ENCODE measurements around the gene SETD3.

Gene SETD3

GRCh38 chr14:99425272-99425681 lies 55.4 kb downstream of the SETD3 start:
- POLR2A ChIA-PET: no interaction called here
- no peak for TF ChIP-seq CTCF (IDR thresholded peaks at IDR 0.05; ENCODE audit: control extremely low read depth, extremely low read depth, low read depth, missing control alignments)
- no peak for DNase-seq (ENCODE audit: extremely low spot score)
- CTCF ChIA-PET: interaction anchor here (1.5 to 3.1 kb wide), 4 partner anchors 9 to 36 kb away, joined by 4 to 10 read pairs (median 7); no protein-coding TSS in a partner anchor

- CTCF ChIA-PET: interaction anchor here (0.6 to 3.1 kb wide), 6 partner anchors 8 to 36 kb away, joined by 3 to 10 read pairs (median 6); no protein-coding TSS in a partner anchor
- no peak for DNase-seq (ENCODE audit: extremely low spot score)
- POLR2A ChIA-PET: no interaction called here
- no peak for TF ChIP-seq CTCF (IDR thresholded peaks at IDR 0.05; ENCODE audit: control extremely low read depth, extremely low read depth, low read depth, missing control alignments)
Measured at GRCh38 chr14:99424306-99424877, 56.3 kb downstream of the SETD3 start.

GRCh38 chr14:99423434-99423833 lies 57.2 kb downstream of the SETD3 start:
- DNase-seq (ENCODE audit: extremely low spot score): no peak
- ChIA-PET CTCF (interaction anchor here (0.6 to 1.5 kb wide), 4 partner anchors 7 to 35 kb away, joined by 3 to 8 read pairs (median 4); no protein-coding TSS in a partner anchor), POLR2A (no interaction called here)
- TF ChIP-seq CTCF (IDR thresholded peaks at IDR 0.05; ENCODE audit: control extremely low read depth, extremely low read depth, low read depth, missing control alignments): no peak

GRCh38 chr14:99422228-99423010 lies 58.2 kb downstream of the SETD3 start:
- CTCF ChIA-PET: interaction anchor here (1.2 to 1.3 kb wide), 2 partner anchors 16 to 29 kb away, joined by 5 to 8 read pairs; no protein-coding TSS in a partner anchor
- POLR2A ChIA-PET: no interaction called here
- TF ChIP-seq CTCF (IDR thresholded peaks at IDR 0.05; ENCODE audit: control extremely low read depth, extremely low read depth, low read depth, missing control alignments): no peak
- DNase-seq (ENCODE audit: extremely low spot score): no peak

- POLR2A ChIA-PET: no interaction called here
- DNase-seq (ENCODE audit: extremely low spot score): no peak
- CTCF ChIA-PET: interaction anchor here (1.5 to 2.2 kb wide), 2 partner anchors 23 to 28 kb away, joined by 4 to 6 read pairs; no protein-coding TSS in a partner anchor
- no peak for TF ChIP-seq CTCF (IDR thresholded peaks at IDR 0.05; ENCODE audit: control extremely low read depth, extremely low read depth, low read depth, missing control alignments)
Measured at GRCh38 chr14:99420711-99421110, 59.9 kb downstream of the SETD3 start.

- no peak for TF ChIP-seq CTCF (IDR thresholded peaks at IDR 0.05; ENCODE audit: control extremely low read depth, extremely low read depth, low read depth, missing control alignments)
- no peak for DNase-seq (ENCODE audit: extremely low spot score)
- ChIA-PET POLR2A (no interaction called here), CTCF (interaction anchor here (1.5 to 2.2 kb wide), 2 partner anchors 24 to 27 kb away, joined by 4 to 6 read pairs; no protein-coding TSS in a partner anchor)
Measured at GRCh38 chr14:99419905-99420304, 60.8 kb downstream of the SETD3 start.

All from GM10248 (cell line).